ENCODE results near the gene PRKCB.

PRKCB gene

GRCh38 chr16:24139282-24139681 is 303.5 kb downstream of the PRKCB start:
- H4K20me1 ChIP-seq (ENCODE audit: insufficient read depth, low read length, poor library complexity, severe bottlenecking) = no peaks in the 10 kb centered on the region
- TF ChIP-seq EZH2phosphoT487 (IDR thresholded peaks at IDR 0.05; ENCODE audit: borderline replicate concordance) = no peak
- no peak for TF ChIP-seq CTCF (conservative IDR thresholded peaks at IDR 0.05; ENCODE audit: low read length)
- H3K4me2 ChIP-seq (ENCODE audit: low read depth, low read length, poor library complexity, severe bottlenecking) = no peak overlapping the region
- H3K9me3 ChIP-seq (ENCODE audit: insufficient read depth, low read depth, low read length) = no peaks in the 10 kb centered on the region
- no peak overlapping the region for H2AFZ ChIP-seq (ENCODE audit: low read length)
- H3K9me2 ChIP-seq (replicated peaks; ENCODE audit: low read depth, low read length) = no peaks in the 10 kb centered on the region
- H3K27me3 ChIP-seq (ENCODE audit: insufficient read depth, low read length, poor library complexity, severe bottlenecking) = no peaks in the 10 kb centered on the region
- H3K36me3 ChIP-seq (ENCODE audit: insufficient read depth, low read length) = peaks cover 9% of the 10 kb centered on the region; the same call in 1 of the 2 replicates
- no peak overlapping the region for H3K4me3 ChIP-seq (ENCODE audit: low read length, poor library complexity, severe bottlenecking)
- H3K4me1 ChIP-seq (ENCODE audit: insufficient read depth, low read length, poor library complexity, severe bottlenecking) = no peaks in the 10 kb centered on the region
- no peaks in the 10 kb centered on the region for H3K79me2 ChIP-seq (ENCODE audit: insufficient read depth, low read length)
- H3F3A ChIP-seq (ENCODE audit: low read depth) = no peaks in the 10 kb centered on the region
- no peak overlapping the region for H3K9ac ChIP-seq (ENCODE audit: low read depth, low read length, poor library complexity, severe bottlenecking)

DNA sequence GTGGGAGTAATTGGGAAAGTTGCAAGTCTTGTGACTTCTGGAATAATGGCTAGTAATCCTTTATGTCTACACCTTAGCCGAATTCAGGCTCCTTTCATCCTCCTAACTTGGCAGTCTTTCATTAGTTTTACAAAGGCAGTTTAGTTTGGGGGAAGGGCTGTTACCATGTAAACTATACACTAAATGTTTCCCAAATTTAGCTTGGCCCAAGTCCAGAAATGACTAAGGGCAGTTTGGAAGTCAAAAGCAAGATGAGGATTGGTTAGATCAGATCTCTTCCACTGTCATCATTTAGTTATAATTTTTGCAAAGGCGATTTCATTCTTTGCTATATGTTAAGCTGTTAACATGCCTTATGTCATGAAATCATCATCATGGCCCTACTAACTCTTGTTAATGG is 304.9 kb downstream of the PRKCB start:
- Histone ChIP-seq H3K9me2 (replicated peaks; ENCODE audit: low read depth, low read length) (no peaks in the 10 kb centered on the region), H3K9me3 (ENCODE audit: insufficient read depth, low read depth, low read length) (no peaks in the 10 kb centered on the region), H3K36me3 (ENCODE audit: insufficient read depth, low read length) (peaks cover 9% of the 10 kb centered on the region; the same call in 1 of the 2 replicates), H3F3A (ENCODE audit: low read depth) (no peaks in the 10 kb centered on the region), H3K4me2 (ENCODE audit: low read depth, low read length, poor library complexity, severe bottlenecking) (no peak overlapping the region), H4K20me1 (ENCODE audit: insufficient read depth, low read length, poor library complexity, severe bottlenecking) (no peaks in the 10 kb centered on the region), H3K4me3 (ENCODE audit: low read length, poor library complexity, severe bottlenecking) (no peak overlapping the region), H3K4me1 (ENCODE audit: insufficient read depth, low read length, poor library complexity, severe bottlenecking) (no peaks in the 10 kb centered on the region), H2AFZ (ENCODE audit: low read length) (no peak overlapping the region), H3K9ac (ENCODE audit: low read depth, low read length, poor library complexity, severe bottlenecking) (no peak overlapping the region), H3K79me2 (ENCODE audit: insufficient read depth, low read length) (no peaks in the 10 kb centered on the region), H3K27me3 (ENCODE audit: insufficient read depth, low read length, poor library complexity, severe bottlenecking) (no peaks in the 10 kb centered on the region)
- TF ChIP-seq EZH2phosphoT487 (IDR thresholded peaks at IDR 0.05; ENCODE audit: borderline replicate concordance) (no peak), CTCF (conservative IDR thresholded peaks at IDR 0.05; ENCODE audit: low read length) (no peak)

GRCh38 chr16:24141466-24141865 is 305.7 kb downstream of the PRKCB start:
- Histone ChIP-seq H2AFZ (ENCODE audit: low read length) (no peak overlapping the region), H3K4me1 (ENCODE audit: insufficient read depth, low read length, poor library complexity, severe bottlenecking) (no peaks in the 10 kb centered on the region), H3K9me3 (ENCODE audit: insufficient read depth, low read depth, low read length) (no peaks in the 10 kb centered on the region), H3K36me3 (ENCODE audit: insufficient read depth, low read length) (peaks cover 7% of the 10 kb centered on the region; the same call in 1 of the 2 replicates), H3K4me2 (ENCODE audit: low read depth, low read length, poor library complexity, severe bottlenecking) (no peak overlapping the region), H3K4me3 (ENCODE audit: low read length, poor library complexity, severe bottlenecking) (no peak overlapping the region), H4K20me1 (ENCODE audit: insufficient read depth, low read length, poor library complexity, severe bottlenecking) (no peaks in the 10 kb centered on the region), H3K27me3 (ENCODE audit: insufficient read depth, low read length, poor library complexity, severe bottlenecking) (no peaks in the 10 kb centered on the region), H3K9me2 (replicated peaks; ENCODE audit: low read depth, low read length) (no peaks in the 10 kb centered on the region), H3K79me2 (ENCODE audit: insufficient read depth, low read length) (no peaks in the 10 kb centered on the region), H3K9ac (ENCODE audit: low read depth, low read length, poor library complexity, severe bottlenecking) (no peak overlapping the region), H3F3A (ENCODE audit: low read depth) (no peaks in the 10 kb centered on the region)
- no peak for TF ChIP-seq CTCF (conservative IDR thresholded peaks at IDR 0.05; ENCODE audit: low read length)
- TF ChIP-seq EZH2phosphoT487 (IDR thresholded peaks at IDR 0.05; ENCODE audit: borderline replicate concordance) = no peak
